EL (cell line): ENCODE results near the gene MAPKAPK2.

ENCODE experiments used
- DNase-seq: peaks from one replicate; pipeline ENCODE4 v3.0.0-alpha.2; 2016

The MAPKAPK2 gene

DNA sequence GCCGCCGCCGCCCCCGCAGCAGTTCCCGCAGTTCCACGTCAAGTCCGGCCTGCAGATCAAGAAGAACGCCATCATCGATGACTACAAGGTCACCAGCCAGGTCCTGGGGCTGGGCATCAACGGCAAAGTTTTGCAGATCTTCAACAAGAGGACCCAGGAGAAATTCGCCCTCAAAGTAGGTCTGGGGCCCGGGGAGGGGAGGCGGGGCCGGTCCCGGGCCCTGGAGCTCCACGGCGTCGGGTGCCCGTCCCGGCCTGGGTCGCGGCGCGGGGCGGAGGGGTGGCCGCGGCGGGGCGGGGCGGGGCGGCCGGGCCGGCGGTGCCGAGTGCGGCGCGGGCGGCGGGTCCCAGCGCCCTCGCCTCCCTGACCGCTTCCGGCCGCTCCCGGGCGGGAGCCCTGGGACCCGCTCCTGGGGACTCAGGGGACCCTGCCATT lies 646 bp downstream of the MAPKAPK2 start:
- peak; percentile 43 for DNase-seq

DNA sequence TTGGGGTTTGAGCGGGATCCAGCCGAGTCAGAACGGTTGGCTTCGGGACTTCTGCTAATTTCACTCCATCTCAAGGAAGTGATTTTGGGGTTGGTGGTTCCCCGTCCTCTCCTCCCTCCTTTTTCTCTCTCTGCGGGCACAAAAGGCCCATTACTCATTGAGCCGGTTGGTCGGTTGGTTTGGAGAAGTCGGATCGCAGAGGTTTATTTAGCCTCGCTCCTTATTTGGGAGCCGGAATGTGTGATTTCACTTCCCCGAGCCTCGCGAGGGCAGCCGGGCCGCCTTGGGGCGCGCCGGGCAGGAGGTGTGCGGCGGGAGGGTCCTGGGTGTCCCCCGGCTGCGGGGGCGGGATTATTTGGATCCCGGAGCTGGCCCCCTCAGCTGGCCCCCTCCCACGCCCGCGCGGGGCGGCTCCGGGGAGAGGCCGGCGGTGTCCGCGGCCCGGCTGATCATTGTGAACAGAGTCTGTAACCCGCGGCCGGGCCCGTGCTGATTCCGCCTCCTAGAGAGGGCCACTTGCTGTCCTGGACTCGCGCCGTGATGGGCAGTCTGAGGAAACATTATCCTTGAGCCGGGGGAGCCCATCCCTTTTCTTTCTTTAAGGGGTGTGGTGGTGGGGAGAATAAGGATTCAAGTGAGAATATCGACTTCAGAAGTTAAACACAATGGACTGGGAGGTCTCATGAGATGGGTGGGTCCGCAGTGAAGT lies 1.2 kb downstream of the MAPKAPK2 start:
- DNase-seq = peak; percentile 82

GRCh38 chr1:206686478-206687249 lies 2.0 kb downstream of the MAPKAPK2 start:
- DNase-seq = no peak

DNA sequence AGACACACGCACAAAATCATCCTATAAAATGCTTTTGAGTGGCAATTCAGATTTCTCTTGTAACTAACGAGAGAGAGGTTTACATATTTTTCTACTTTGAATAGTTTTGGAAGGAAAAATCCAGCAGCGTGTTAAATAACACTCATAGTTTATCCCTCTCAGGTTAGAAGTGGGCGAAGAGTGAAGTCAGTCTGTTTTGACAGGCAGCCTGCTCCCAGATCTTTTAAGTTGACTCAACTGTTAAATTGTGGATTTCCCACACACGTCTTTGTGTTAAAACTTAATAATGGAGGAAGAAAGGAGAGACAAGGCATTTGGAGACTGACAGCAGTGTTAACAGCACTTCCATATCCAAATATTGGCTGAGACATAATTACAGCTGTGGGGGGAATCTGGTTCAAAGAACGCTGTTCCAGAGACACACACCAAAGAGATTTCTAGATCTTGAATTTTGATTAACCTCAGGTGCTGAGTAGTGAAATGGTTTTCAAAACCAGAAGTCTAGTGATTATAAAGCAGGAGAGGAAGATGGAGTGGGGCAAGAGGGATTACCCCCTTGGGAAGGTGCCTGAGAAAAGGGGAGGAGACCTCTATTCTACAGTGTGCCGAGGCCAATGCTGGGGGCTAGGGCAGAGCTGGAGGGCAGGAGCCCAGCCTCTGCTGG lies 2.7 kb downstream of the MAPKAPK2 start:
- no peak for DNase-seq

DNA sequence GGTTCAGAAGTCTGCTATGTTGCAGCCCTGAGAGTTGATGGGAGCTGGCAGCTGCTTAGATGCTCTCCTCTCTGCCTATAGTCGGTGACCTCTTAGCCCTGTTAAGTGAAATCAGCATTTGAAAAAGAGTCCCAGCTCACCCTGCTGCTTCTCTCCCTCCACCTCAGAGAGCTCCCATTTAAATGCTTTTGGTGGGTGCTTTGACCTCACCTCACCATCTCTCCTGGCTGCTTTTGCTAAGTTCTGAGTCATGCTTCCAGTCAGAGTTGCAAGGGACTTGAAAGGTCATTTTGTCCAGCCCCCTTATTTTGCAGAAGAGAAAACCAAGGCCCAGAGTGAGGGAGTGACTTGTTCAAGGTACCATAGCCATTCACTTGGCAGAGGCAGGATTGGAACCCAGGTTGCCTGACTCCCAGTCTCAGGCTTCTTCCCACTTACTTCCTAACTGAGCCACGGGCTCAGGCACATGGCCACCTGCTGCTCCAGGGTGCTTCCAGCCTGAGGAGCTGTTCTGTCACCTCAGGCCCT lies 3.3 kb downstream of the MAPKAPK2 start:
- DNase-seq = peak; percentile 60

- DNase-seq = no peak
Measured at GRCh38 chr1:206690516-206690915, 5.8 kb downstream of the MAPKAPK2 start.

- no peak for DNase-seq
Measured at GRCh38 chr1:206691604-206692003, 6.9 kb downstream of the MAPKAPK2 start.

- peak; percentile 86 for DNase-seq
Measured at GRCh38 chr1:206693029-206693428, 8.3 kb downstream of the MAPKAPK2 start.

DNA sequence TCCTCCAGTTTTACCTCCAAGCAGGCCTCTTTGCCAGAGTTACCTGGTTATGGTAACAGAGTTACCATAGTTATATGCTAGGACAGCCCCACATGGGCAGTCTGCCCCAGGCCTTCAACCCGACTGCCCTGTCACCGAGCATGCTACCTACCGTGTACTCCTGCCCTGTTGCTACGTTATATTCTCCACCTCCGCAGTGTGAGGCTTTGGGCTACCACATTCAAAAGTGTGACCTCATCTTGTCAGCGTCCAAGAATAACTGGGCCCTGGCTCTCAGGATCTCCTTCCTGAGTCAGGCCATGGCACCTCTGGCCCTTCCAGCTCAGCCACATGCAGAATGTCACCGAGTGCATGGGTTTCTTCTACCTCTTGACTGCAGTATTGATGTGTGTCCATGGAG lies 8.9 kb downstream of the MAPKAPK2 start:
- peak; percentile 62 for DNase-seq

DNA sequence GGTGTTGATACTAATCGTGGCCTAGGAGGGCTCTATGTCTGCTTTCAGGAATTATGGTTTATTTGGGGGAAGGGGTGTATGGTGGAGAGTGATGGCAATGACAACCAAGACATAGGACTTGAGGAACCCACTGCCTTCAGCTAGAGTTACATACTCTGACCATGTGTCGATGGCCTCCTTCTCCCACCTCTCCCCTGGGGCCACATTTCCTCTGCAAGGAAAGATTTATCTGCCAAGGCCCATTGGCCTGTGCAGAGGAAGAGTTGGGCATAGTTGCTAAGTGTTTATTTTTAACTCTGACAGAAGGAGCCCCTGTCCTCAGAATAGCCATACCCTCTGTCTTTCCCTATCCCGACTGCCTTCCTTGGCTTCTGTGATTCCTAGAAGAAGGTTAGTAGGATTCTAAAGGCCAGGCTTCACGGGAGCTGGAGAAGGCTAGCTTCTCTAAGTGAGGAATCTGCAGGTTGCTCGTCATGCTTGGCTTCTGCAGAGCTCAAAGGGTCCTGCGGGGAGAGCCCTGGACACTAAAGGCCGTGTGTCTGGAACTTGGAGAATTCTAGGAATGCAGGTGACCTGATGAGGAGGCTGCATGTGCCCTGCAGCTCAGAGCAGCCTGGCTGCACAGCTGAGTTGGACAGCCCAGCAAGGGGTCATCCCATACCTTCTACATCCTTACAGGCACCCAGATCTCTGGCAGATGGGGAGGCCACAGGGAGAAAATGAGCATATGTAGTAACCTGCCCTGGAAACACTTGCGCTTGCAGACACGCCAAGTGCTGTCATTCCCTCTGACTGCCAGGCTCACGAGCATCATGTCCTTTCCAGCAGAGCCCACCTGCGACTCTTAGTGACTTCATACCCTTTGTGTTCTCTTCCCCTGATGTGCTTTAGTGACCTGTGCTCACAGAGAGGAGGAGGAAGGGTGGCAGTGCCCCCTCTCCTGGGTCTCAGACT lies 9.7 kb downstream of the MAPKAPK2 start:
- peak; percentile 45 for DNase-seq

GRCh38 chr1:206695733-206696132 lies 11.0 kb downstream of the MAPKAPK2 start:
- no peak for DNase-seq

DNA sequence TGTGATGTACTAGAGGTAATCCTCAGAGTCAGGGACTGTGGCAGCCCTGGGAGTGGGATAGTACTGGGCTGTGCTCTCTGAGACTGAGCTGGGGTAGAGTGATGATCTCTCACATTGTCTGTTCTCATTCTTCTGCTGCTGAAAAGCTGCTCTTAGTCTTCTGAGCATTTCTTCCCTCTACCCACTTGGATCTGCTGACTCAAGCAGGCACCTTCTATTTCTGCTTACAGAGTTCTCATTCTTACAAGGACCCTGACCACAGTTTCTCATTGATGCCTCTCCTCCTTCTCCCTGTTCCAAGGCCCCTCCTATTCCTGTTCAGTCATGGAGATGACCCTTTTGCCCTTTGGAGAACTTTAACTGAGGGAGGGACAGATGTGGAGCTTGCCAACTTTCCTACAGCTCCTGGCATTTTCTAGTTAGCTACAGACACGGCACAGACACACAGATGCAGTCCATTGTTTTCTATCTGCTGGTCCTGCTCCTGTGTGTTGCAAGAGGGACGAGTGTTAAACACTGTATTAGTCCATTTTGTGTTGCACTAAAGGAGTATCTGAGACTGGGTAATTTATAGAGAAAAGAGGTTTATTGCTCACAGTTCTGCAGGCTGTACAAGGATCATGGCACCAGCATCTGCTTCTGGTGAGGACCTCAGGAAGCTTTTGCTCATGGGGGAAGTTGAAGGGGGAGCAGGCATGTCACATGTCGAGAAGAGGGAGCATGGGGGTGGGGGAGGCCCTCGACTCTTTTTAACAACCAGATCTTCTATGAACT lies 12.3 kb downstream of the MAPKAPK2 start:
- DNase-seq = no peak

DNA sequence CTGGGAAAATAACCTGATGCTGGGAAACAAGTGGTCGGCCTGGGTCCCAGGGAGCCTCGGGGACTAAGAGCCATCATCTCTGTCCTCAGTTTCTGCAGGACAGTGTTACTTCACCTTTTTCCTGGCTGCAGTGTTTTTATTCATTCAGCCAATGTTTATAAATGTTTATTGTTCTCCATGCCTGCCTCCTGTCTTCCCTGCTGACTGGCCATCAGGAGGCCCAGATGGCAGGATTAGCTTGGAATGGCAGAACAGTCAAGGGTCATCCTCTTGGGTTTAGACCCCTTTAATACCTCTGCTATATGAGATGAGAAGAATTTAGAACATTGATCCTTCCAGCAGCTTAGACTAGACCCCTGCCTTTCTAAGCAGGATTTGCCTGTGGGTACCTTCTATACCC lies 13.3 kb downstream of the MAPKAPK2 start:
- no peak for DNase-seq

- no peak for DNase-seq
Measured at GRCh38 chr1:206699000-206699586, 14.4 kb downstream of the MAPKAPK2 start.

- no peak for DNase-seq
Measured at GRCh38 chr1:206699626-206700025, 14.9 kb downstream of the MAPKAPK2 start.

GRCh38 chr1:206700445-206701036 lies 15.8 kb downstream of the MAPKAPK2 start:
- no peak for DNase-seq

DNA sequence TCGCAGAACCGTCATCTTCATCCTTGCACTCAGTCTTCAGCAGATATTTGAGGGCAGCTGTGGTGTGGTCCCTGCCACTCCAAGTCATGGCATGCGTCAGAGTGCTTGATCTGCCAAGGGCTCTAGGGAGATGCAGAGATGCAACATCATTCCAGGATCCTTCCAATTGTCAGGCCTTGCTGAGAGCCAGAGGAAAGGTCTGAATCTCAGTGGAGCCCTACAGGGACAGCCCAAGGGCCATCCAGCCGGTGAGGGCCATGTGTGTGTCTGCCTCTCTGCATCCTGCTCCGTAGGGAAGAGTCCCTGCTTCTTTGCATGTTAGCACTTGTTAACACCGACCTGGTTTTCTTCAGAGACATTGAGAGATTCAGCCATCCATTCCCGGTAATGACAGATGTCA lies 17.6 kb downstream of the MAPKAPK2 start:
- DNase-seq = no peak

GRCh38 chr1:206702803-206703202 lies 18.1 kb downstream of the MAPKAPK2 start:
- DNase-seq = no peak

DNA sequence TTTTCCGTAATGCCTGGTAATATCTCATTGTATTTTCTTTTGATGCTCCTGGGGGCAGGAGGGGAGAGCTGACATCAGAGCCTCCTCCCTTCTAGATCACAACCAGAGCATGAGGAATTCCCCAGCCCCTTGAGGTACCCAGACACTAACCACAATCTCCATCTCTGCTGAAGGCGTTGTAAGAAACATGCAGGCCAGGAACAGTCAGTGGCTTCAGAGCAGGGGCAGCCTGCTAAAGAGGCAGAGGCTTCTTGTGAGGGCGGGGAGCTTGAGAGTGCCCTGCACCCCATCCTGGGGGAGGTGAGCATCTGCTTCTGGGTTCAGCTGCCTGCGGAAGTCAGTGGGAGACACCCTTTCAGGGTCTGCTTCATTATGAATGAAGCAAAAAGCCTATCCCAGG lies 19.0 kb downstream of the MAPKAPK2 start:
- DNase-seq = no peak

DNA sequence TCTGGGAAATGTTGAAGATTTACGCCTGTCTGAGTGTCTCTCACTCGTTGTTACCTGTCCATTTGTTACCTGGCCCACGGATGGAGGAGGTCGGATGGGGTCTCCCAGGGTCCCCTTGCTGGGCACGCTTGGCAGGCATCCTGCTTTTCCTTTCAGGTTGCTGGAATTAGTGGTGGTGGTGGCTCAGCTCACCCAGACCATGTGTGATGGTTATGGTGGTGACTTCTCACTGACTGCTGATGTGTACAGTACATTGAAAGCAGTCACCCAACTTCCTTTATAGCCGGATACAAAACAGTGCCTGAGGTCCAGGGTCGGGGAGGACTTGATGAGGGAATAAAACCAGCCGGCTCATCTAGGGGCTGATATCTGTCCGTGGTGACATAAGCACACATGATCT lies 19.5 kb downstream of the MAPKAPK2 start:
- no peak for DNase-seq

- DNase-seq = peak; percentile 57
Measured at GRCh38 chr1:206705191-206705590, 20.5 kb downstream of the MAPKAPK2 start.
